GM23338 (cell line): Measurements from ENCODE around the gene TRDN. TPM values are rescaled to one million over a fixed set of nuclear protein-coding genes. Genes with fewer than 3 reads are reported as not detected.

Experiments
- ATAC-seq: fragments of 200-7000 bp; cut with Tn5 transposase; 3 replicates; pipeline ENCODE4 v1.9.1; 2020
- DNase-seq: peaks from one replicate; pipeline ENCODE4 v3.0.0-alpha.2; 2015; ENCODE audit warnings: low spot score
- H2AFZ ChIP-seq: fragments of 200-600 bp; sonication (generic); 2 replicates; pipeline ENCODE4 v1.8.0; 2016; ENCODE audit warnings: antibody characterized with exemption, mild to moderate bottlenecking, moderate library complexity
- H3F3A ChIP-seq: fragments of 200-600 bp; sonication (generic); replicated peaks from 2 replicates; pipeline ENCODE4 v1.8.0; 2017; ENCODE audit warnings: antibody characterized with exemption, mixed run types, low read depth
- H3K27ac ChIP-seq: fragments of 200-600 bp; sonication (generic); 2 replicates; pipeline ENCODE4 v1.6.1; 2016; ENCODE audit warnings: low read depth
- H3K27me3 ChIP-seq: fragments of 200-600 bp; sonication (generic); 2 replicates; pipeline ENCODE4 v1.8.0; 2016; ENCODE audit warnings: mild to moderate bottlenecking, mixed run types, moderate library complexity; ENCODE audit not compliant: insufficient read depth
- H3K36me3 ChIP-seq: fragments of 200-600 bp; sonication (generic); 2 replicates; pipeline ENCODE4 v1.8.0; 2016; ENCODE audit warnings: mild to moderate bottlenecking; ENCODE audit not compliant: insufficient read depth
- H3K4me1 ChIP-seq: fragments of 200-600 bp; sonication (generic); 2 replicates; pipeline ENCODE4 v1.8.0; 2016; ENCODE audit warnings: mild to moderate bottlenecking, moderate library complexity; ENCODE audit not compliant: insufficient read depth
- H3K4me2 ChIP-seq: fragments of 200-600 bp; sonication (generic); 2 replicates; pipeline ENCODE4 v1.7.1; 2017; ENCODE audit warnings: mixed run types
- H3K4me3 ChIP-seq: fragments of 200-600 bp; sonication (generic); 2 replicates; pipeline ENCODE4 v1.6.1; 2016; ENCODE audit warnings: mixed run types
- H3K79me2 ChIP-seq: fragments of 200-600 bp; sonication (generic); replicated peaks from 2 replicates; pipeline ENCODE4 v1.8.0; 2017; ENCODE audit warnings: mild to moderate bottlenecking; ENCODE audit not compliant: insufficient read depth
- H3K9me2 ChIP-seq: fragments of 200-600 bp; sonication (generic); 2 replicates; pipeline ENCODE4 v1.8.0; 2017; ENCODE audit not compliant: insufficient read depth
- H4K20me1 ChIP-seq: fragments of 200-600 bp; sonication (generic); replicated peaks from 2 replicates; pipeline ENCODE4 v1.8.0; 2017; ENCODE audit warnings: mild to moderate bottlenecking; ENCODE audit not compliant: insufficient read depth
- H3K27ac Mint-ChIP-seq: 2 replicates; pipeline ENCODE4 v1.8.0; 2020; ENCODE audit warnings: inconsistent platforms, mild to moderate bottlenecking, moderate library complexity, mixed read lengths
- H3K27me3 Mint-ChIP-seq: 3 replicates; pipeline ENCODE4 v1.8.0; 2022; ENCODE audit warnings: low read depth, mild to moderate bottlenecking, moderate library complexity, mixed read lengths, inconsistent platforms; ENCODE audit not compliant: insufficient read depth, poor library complexity
- H3K36me3 Mint-ChIP-seq: 3 replicates; pipeline ENCODE4 v1.8.0; 2021; ENCODE audit warnings: low read depth, mild to moderate bottlenecking, inconsistent platforms, moderate library complexity, mixed read lengths
- H3K4me1 Mint-ChIP-seq: 3 replicates; pipeline ENCODE4 v1.8.0; 2020; ENCODE audit warnings: mild to moderate bottlenecking, inconsistent platforms, mixed read lengths
- H3K4me3 Mint-ChIP-seq: 3 replicates; pipeline ENCODE4 v1.8.0; 2021; ENCODE audit warnings: moderate library complexity, mild to moderate bottlenecking, inconsistent platforms, mixed read lengths
- H3K9me3 Mint-ChIP-seq: 3 replicates; pipeline ENCODE4 v1.8.0; 2020; ENCODE audit warnings: moderate library complexity, mild to moderate bottlenecking, inconsistent platforms, mixed read lengths
- JUNB ChIP-seq: IDR thresholded peaks from one replicate; pipeline ENCODE4 v1.6.1; 2016; ENCODE audit warnings: antibody characterized with exemption; ENCODE audit not compliant: unreplicated experiment
- polyA plus RNA-seq: library from polyadenylated mRNA; unstranded; fragments of >200 nt; fragmentation: Nextera tagmentation; extraction: Ambion mirVana; gene quantifications from 2 replicates; pipeline ENCODE4 v1.2.1, GENCODE V29; 2016
- total RNA-seq: library from RNA; depleted of rRNA; stranded (reverse); fragments of >200 nt; shearing (Covaris generic); gene quantifications from 2 replicates; pipeline ENCODE4 v1.2.3, GENCODE V29; 2014
- TF ChIP-seq, protein P1 (sequence below): fragments of 250-450 bp; sonication (Bioruptor Pico); IDR thresholded peaks from 2 replicates; pipeline ENCODE4 v1.5.0; 2020; ENCODE audit warnings: mild to moderate bottlenecking, moderate library complexity
- TF ChIP-seq, protein P2 (sequence below), 2 experiments: fragments of 200-600 bp in 1 of 2; sonication (generic) in 1 of 2; conservative IDR thresholded peaks; 2 replicates each; pipeline versions ENCODE4 v1.5.1 to v1.6.1; 2016 to 2017; ENCODE audit warnings: antibody characterized with exemption in 2 of 2, low read depth in 2 of 2, mild to moderate bottlenecking in 2 of 2, moderate library complexity in 1 of 2

TRDN gene
- total and polyA plus RNA-seq, 2 experiments from 2014 or later: 35.5 to 137 TPM

DNA sequence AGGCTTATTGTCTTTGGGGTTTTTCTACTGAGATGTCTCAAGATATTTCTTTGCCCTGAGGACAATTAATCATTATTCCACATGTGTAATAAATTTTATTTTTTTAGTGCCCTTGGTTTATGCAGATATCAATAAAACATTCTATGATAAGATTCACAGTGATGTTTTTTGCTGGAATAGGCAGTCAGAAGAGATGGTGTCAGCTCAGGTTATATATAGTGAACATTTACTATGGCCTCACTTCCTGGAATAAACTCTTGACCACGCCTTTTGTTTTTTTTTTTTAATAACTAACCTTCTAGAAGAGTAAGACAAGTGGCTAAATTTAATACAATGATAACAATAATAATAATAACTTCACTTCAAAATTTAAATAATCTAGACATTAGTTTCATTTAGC lies 209.7 kb downstream of the TRDN start (continued):
- TF ChIP-seq, protein P1, sequence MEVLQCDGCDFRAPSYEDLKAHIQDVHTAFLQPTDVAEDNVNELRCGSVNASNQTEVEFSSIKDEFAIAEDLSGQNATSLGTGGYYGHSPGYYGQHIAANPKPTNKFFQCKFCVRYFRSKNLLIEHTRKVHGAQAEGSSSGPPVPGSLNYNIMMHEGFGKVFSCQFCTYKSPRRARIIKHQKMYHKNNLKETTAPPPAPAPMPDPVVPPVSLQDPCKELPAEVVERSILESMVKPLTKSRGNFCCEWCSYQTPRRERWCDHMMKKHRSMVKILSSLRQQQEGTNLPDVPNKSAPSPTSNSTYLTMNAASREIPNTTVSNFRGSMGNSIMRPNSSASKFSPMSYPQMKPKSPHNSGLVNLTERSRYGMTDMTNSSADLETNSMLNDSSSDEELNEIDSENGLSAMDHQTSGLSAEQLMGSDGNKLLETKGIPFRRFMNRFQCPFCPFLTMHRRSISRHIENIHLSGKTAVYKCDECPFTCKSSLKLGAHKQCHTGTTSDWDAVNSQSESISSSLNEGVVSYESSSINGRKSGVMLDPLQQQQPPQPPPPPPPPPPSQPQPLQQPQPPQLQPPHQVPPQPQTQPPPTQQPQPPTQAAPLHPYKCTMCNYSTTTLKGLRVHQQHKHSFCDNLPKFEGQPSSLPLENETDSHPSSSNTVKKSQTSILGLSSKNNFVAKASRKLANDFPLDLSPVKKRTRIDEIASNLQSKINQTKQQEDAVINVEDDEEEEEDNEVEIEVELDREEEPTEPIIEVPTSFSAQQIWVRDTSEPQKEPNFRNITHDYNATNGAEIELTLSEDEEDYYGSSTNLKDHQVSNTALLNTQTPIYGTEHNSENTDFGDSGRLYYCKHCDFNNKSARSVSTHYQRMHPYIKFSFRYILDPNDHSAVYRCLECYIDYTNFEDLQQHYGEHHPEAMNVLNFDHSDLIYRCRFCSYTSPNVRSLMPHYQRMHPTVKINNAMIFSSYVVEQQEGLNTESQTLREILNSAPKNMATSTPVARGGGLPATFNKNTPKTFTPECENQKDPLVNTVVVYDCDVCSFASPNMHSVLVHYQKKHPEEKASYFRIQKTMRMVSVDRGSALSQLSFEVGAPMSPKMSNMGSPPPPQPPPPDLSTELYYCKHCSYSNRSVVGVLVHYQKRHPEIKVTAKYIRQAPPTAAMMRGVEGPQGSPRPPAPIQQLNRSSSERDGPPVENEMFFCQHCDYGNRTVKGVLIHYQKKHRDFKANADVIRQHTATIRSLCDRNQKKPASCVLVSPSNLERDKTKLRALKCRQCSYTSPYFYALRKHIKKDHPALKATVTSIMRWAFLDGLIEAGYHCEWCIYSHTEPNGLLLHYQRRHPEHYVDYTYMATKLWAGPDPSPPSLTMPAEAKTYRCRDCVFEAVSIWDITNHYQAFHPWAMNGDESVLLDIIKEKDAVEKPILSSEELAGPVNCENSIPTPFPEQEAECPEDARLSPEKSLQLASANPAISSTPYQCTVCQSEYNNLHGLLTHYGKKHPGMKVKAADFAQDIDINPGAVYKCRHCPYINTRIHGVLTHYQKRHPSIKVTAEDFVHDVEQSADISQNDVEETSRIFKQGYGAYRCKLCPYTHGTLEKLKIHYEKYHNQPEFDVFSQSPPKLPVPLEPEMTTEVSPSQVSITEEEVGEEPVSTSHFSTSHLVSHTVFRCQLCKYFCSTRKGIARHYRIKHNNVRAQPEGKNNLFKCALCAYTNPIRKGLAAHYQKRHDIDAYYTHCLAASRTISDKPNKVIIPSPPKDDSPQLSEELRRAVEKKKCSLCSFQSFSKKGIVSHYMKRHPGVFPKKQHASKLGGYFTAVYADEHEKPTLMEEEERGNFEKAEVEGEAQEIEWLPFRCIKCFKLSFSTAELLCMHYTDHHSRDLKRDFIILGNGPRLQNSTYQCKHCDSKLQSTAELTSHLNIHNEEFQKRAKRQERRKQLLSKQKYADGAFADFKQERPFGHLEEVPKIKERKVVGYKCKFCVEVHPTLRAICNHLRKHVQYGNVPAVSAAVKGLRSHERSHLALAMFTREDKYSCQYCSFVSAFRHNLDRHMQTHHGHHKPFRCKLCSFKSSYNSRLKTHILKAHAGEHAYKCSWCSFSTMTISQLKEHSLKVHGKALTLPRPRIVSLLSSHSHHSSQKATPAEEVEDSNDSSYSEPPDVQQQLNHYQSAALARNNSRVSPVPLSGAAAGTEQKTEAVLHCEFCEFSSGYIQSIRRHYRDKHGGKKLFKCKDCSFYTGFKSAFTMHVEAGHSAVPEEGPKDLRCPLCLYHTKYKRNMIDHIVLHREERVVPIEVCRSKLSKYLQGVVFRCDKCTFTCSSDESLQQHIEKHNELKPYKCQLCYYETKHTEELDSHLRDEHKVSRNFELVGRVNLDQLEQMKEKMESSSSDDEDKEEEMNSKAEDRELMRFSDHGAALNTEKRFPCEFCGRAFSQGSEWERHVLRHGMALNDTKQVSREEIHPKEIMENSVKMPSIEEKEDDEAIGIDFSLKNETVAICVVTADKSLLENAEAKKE (CRISPR knock-in tag): no peak
- TF ChIP-seq JUNB: no peak

DNA sequence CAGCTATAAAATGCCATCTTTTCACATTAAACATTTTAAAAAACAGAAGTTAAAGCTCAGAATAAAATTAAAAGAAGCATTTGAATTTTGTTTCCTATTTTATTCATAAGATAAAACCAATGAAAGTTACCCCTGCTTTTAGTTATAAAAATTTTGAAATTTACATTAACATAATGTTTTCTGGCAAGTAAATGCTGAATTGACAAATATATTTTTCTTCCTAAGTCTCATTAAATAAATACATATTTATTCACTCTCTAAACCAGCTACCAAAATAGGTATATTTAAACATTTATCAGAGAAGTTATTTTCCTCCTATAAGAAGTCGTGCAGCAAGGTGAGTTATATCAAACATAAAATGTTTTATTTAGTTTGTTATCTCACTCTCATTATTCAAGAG lies 213.6 kb downstream of the TRDN start:
- Mint-ChIP-seq H3K4me3 (no peak overlapping the region), H3K27ac (no peak overlapping the region), H3K27me3 (no peaks in the 10 kb centered on the region), H3K9me3 (no peaks in the 10 kb centered on the region), H3K36me3 (no peaks in the 10 kb centered on the region), H3K4me1 (peaks cover 6% of the 10 kb centered on the region)
- DNase-seq: no peak
- Histone ChIP-seq H3K4me3 (no peak overlapping the region), H3K9me2 (no peaks in the 10 kb centered on the region), H3F3A (no peaks in the 10 kb centered on the region), H2AFZ (no peak overlapping the region), H3K79me2 (no peaks in the 10 kb centered on the region), H3K36me3 (no peaks in the 10 kb centered on the region), H4K20me1 (no peaks in the 10 kb centered on the region), H3K4me1 (peaks cover 14% of the 10 kb centered on the region; the same call in 1 of the 2 replicates), H3K27ac (no peak overlapping the region), H3K27me3 (no peaks in the 10 kb centered on the region), H3K4me2 (no peak overlapping the region)
- TF ChIP-seq, protein P2, sequence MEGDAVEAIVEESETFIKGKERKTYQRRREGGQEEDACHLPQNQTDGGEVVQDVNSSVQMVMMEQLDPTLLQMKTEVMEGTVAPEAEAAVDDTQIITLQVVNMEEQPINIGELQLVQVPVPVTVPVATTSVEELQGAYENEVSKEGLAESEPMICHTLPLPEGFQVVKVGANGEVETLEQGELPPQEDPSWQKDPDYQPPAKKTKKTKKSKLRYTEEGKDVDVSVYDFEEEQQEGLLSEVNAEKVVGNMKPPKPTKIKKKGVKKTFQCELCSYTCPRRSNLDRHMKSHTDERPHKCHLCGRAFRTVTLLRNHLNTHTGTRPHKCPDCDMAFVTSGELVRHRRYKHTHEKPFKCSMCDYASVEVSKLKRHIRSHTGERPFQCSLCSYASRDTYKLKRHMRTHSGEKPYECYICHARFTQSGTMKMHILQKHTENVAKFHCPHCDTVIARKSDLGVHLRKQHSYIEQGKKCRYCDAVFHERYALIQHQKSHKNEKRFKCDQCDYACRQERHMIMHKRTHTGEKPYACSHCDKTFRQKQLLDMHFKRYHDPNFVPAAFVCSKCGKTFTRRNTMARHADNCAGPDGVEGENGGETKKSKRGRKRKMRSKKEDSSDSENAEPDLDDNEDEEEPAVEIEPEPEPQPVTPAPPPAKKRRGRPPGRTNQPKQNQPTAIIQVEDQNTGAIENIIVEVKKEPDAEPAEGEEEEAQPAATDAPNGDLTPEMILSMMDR (conservative IDR thresholded peaks at IDR 0.05; ENCODE audit: low read depth in 2 of 2): no peak
- no peak for ATAC-seq
